GM06990 (cell line): ENCODE measurements around the gene IFT25.

Experiments used
- DNase-seq: peaks from one replicate; pipeline ENCODE4 v3.0.0-alpha.2; 2011; ENCODE audit not compliant: insufficient read length; ENCODE audit errors: extremely low read depth
- H3K27me3 ChIP-seq: replicated peaks from 2 replicates; pipeline ENCODE4 v1.6.0; 2011; ENCODE audit warnings: low read length; ENCODE audit not compliant: control insufficient read depth, insufficient read depth
- H3K36me3 ChIP-seq: 2 replicates; pipeline ENCODE4 v1.5.1; 2011; ENCODE audit warnings: low read length; ENCODE audit not compliant: control insufficient read depth, insufficient read depth
- H3K4me3 ChIP-seq: replicated peaks from 2 replicates; pipeline ENCODE4 v1.5.1; 2011; ENCODE audit warnings: low read depth, mild to moderate bottlenecking, control low read depth, low read length
- CTCF ChIP-seq: IDR thresholded peaks from 2 replicates; pipeline ENCODE4 v1.5.1; 2011; ENCODE audit warnings: low read length, control low read depth, mild to moderate bottlenecking, inconsistent platforms; ENCODE audit not compliant: insufficient read depth, poor library complexity, severe bottlenecking

IFT25 gene

DNA sequence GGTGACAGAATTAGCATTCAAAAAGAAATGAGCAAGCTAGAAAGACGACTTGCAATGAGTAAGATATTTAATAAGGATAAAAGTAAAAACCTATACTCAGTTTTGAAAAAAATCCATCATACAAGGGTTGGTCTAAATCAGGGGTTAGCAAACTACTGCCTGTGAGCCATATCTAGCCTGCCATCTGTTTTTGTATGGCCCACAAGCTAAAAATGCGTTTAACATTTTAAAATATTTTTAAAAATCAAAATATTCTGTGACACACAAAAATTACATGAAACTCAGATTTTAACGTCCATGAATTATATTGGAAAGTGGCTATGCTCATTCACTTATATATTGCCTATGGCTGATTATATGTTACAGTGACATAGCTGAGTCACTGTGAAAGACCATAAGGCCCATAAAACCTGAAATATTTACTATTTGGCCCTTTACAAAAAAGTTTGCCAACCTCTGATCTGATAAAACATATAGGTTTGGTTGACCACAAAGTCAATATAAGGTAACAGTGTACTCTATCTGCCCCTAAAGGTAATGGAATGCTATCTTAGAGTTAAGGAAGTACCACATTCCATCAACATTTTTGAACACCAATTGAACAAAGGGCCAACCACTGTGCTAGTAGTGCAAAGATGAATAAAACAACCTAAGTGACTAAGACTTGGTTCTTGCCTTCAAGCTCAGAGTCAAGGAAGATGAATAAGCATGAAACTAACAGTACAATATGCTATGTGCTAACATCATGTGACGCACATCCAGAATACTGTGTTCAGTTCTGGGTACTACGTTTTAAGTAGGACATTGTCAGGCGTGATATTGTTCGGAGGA is 3.2 kb downstream of the IFT25 start:
- no peak overlapping the region for H3K4me3 ChIP-seq
- no peaks in the 10 kb centered on the region for H3K27me3 ChIP-seq
- H3K36me3 ChIP-seq = peaks cover 3% of the 10 kb centered on the region; the same call in 1 of the 2 replicates
- DNase-seq = no peak
- no peak for TF ChIP-seq CTCF

DNA sequence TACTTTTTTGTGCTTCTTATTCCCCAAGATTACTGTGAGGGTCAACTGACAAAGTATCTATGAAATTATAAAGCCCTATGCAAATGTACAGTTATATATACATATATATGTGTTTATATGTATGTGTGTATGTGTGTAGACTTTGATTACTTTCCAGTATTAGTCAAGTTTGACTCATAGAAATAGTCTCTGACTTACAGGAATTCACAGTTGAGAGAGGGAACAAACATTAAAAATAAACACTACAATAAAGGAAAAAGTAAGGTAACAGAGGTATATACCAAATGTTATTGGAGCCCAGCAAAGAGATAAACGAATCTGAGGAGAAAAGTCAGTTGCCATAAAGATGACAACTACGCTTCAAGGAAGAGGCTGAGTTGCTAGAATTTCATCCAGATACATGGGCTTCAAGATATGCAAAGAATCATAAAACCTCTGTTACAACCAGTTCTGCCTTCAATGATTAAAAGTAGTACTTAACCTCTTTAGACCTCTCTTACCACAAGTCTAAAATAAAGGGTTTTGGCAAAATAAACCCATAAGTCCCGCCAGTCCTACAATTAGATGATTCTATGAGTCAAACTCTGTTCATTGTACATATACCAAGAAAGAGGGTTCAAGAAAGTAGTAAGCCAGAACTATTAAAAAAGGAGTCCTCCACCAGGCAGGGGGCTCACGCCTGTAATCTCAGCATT is 7.2 kb downstream of the IFT25 start:
- Histone ChIP-seq H3K36me3 (peaks cover 3% of the 10 kb centered on the region), H3K27me3 (no peaks in the 10 kb centered on the region), H3K4me3 (no peak overlapping the region)
- no peak for TF ChIP-seq CTCF
- DNase-seq = no peak

DNA sequence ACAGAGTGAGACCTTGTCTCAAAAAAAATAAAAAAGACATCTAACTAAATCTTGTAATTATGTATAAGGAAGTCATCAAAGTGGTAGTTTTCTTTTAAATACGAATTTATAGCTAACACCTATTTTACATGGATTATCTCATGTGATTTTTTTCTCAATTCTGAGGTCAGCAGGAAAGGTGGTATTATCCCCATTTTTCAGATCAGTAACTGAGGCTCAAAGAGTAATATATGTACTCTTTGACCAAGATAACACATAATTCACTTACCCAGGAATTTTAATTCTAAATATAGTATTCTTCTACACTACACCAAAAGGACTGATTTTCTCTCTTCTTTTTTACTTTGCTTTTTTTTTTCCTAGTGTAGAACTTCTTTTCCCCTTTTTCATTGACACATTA is 9.1 kb downstream of the IFT25 start:
- TF ChIP-seq CTCF = no peak
- DNase-seq = no peak
- no peaks in the 10 kb centered on the region for H3K27me3 ChIP-seq
- H3K36me3 ChIP-seq = peaks cover 3% of the 10 kb centered on the region
- no peak overlapping the region for H3K4me3 ChIP-seq

DNA sequence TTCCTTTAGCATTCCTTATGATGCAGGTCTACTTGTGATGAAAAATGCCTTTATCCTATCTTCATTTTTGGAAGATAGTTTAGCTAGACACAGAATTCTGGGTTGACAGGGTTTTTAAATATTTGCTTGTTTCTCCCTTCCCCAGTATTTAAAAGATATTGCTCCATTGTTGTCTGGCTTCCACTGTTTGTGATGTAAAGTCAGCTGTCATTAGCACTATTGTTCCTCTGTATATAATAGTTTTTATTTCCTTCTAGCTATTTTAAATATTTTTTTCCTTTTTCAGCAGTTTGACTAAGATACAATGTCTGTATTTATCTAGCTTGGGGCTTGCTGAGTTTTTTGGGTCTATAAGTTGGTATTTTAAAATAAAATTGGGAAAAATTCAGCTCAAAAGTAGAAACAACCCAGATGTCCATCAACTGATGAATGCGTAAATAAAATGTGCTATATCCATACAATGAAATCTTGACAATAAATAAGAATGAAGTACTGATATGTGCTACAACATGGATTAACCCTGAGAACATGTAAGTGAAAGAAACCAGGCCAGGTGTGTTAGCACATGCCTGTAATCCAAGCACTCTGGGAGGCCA is 11.2 kb downstream of the IFT25 start:
- no peak for TF ChIP-seq CTCF
- H3K36me3 ChIP-seq = peaks cover 3% of the 10 kb centered on the region
- H3K4me3 ChIP-seq = no peak overlapping the region

DNA sequence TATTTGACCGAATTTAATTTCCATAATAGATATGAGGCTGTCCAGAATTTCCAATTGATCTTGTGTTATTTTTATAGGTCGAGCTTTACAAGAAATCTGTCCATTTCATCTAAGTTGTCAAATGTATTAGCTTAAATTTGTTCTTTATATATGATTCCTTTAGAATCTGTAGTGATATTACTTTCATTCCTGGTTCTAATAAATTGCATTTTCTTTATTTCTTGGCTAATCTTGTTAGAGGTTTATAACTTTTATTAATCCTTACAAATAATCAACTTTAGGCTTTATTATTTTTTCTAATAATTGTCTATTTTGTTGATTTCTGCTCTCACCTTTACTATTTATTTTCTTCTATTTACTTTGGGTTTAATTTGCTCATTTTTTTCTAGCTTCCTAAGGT is 14.0 kb downstream of the IFT25 start:
- no peak overlapping the region for H3K4me3 ChIP-seq
- TF ChIP-seq CTCF = no peak
- no peak for DNase-seq
- peaks cover 8% of the 10 kb centered on the region for H3K36me3 ChIP-seq
- H3K27me3 ChIP-seq = no peaks in the 10 kb centered on the region

More for the DNA sequence above, 11.2 kb downstream of the IFT25 start:
- no peak for DNase-seq
- no peaks in the 10 kb centered on the region for H3K27me3 ChIP-seq
